ENCODE results near the gene ZC3H7B.
A peak's percentile ranks its signal among the peaks of the same experiment; 100 is the strongest.

The ZC3H7B gene

GRCh38 chr22:41367680-41368542 lies 66.6 kb downstream of the ZC3H7B start:
- Histone ChIP-seq H3K4me3 (replicated peaks; ENCODE audit: insufficient read depth, low read length) (peak overlapping the region; percentile 17; the same call in 1 of the 2 replicates), H3K27me3 (ENCODE audit: insufficient read depth, poor library complexity, severe bottlenecking) (no peaks in the 10 kb centered on the region), H3K27ac (replicated peaks) (no peak overlapping the region)
- TF ChIP-seq POLR2AphosphoS5 (IDR thresholded peaks at IDR 0.05; ENCODE audit: low read depth): no peak
- TF ChIP-seq SPI1 (IDR thresholded peaks at IDR 0.05; ENCODE audit: borderline replicate concordance, low read depth): no peak
- TF ChIP-seq CTCF (IDR thresholded peaks at IDR 0.05; ENCODE audit: insufficient read depth, low read length): no peak
- TF ChIP-seq GABPA (IDR thresholded peaks at IDR 0.05; ENCODE audit: low read depth): no peak
- DNase-seq (ENCODE audit: low read depth in 1 of 2, low spot score in 1 of 2): peak in 1 of 2 experiments; percentile 20

GRCh38 chr22:41368543-41369423 lies 67.5 kb downstream of the ZC3H7B start:
- Histone ChIP-seq H3K4me3 (replicated peaks; ENCODE audit: insufficient read depth, low read length) (no peak overlapping the region), H3K27me3 (ENCODE audit: insufficient read depth, poor library complexity, severe bottlenecking) (no peaks in the 10 kb centered on the region), H3K27ac (replicated peaks) (no peak overlapping the region)
- TF ChIP-seq POLR2AphosphoS5 (IDR thresholded peaks at IDR 0.05; ENCODE audit: low read depth): no peak
- no peak for TF ChIP-seq REST (IDR thresholded peaks at IDR 0.05; ENCODE audit: insufficient replicate concordance, low read depth)
- TF ChIP-seq SPI1 (IDR thresholded peaks at IDR 0.05; ENCODE audit: borderline replicate concordance, low read depth): no peak
- no peak for TF ChIP-seq GABPA (IDR thresholded peaks at IDR 0.05; ENCODE audit: low read depth)
- TF ChIP-seq CTCF (IDR thresholded peaks at IDR 0.05; ENCODE audit: insufficient read depth, low read length): no peak
- DNase-seq (ENCODE audit: low read depth in 1 of 2, low spot score in 1 of 2): no peak

GRCh38 chr22:41369424-41369745 lies 68.1 kb downstream of the ZC3H7B start:
- TF ChIP-seq GABPA (IDR thresholded peaks at IDR 0.05; ENCODE audit: low read depth) (no peak), SPI1 (IDR thresholded peaks at IDR 0.05; ENCODE audit: borderline replicate concordance, low read depth) (no peak), CTCF (IDR thresholded peaks at IDR 0.05; ENCODE audit: insufficient read depth, low read length) (no peak), REST (IDR thresholded peaks at IDR 0.05; ENCODE audit: insufficient replicate concordance, low read depth) (no peak), POLR2AphosphoS5 (IDR thresholded peaks at IDR 0.05; ENCODE audit: low read depth) (no peak)
- Histone ChIP-seq H3K4me3 (replicated peaks; ENCODE audit: insufficient read depth, low read length) (no peak overlapping the region), H3K27me3 (ENCODE audit: insufficient read depth, poor library complexity, severe bottlenecking) (no peaks in the 10 kb centered on the region), H3K27ac (replicated peaks) (no peak overlapping the region)
- DNase-seq (ENCODE audit: low read depth in 1 of 2, low spot score in 1 of 2): no peak
